H1 (cell line): ENCODE results near the gene ATP8B3. TPM values are rescaled to one million over a fixed set of nuclear protein-coding genes. Genes with fewer than 3 reads are reported as not detected.

Source experiments
- CTCF ChIA-PET: fragments of 300-600 bp; sonication (Branson Sonifier 250); formaldehyde crosslinking; loops from one replicate; lab custom pipeline; 2021; ENCODE audit not compliant: partially characterized antibody; lab: Charles Lee
- POLR2A ChIA-PET: fragments of 300-600 bp; sonication (Branson Sonifier 250); formaldehyde crosslinking; loops from one replicate; lab custom pipeline; 2021; ENCODE audit warnings: inconsistent platforms; ENCODE audit not compliant: partially characterized antibody; lab: Charles Lee
- DNase-seq, 2 experiments: peaks; one replicate each; pipeline versions ENCODE4 v3.0.0 to v3.0.0-alpha.2; 2010 to 2022; ENCODE audit warnings: low spot score in 2 of 2, low read depth in 1 of 2, mixed read lengths in 1 of 2
- FAIRE-seq: peaks from 2 replicates; lab custom pipeline; 2011; peaks lifted over from hg19 to GRCh38; lab: Jason Lieb, UNC
- H2AFZ ChIP-seq: 2 replicates; pipeline ENCODE4 v1.8.1; 2012; ENCODE audit warnings: low read length, inconsistent platforms
- H2AK5ac ChIP-seq: 2 replicates; pipeline ENCODE4 v1.6.1; 2013; ENCODE audit warnings: low read depth, low read length
- H2BK120ac ChIP-seq: replicated peaks from 2 replicates; pipeline ENCODE3; 2013; ENCODE audit warnings: low read depth, low read length, inconsistent platforms
- H2BK12ac ChIP-seq: 2 replicates; pipeline ENCODE4 v1.6.1; 2013; ENCODE audit warnings: low read depth, low read length
- H2BK15ac ChIP-seq: 2 replicates; pipeline ENCODE4 v1.6.1; 2013; ENCODE audit warnings: low read length
- H2BK20ac ChIP-seq: 2 replicates; pipeline ENCODE4 v1.6.1; 2013; ENCODE audit warnings: low read length
- H2BK5ac ChIP-seq: 2 replicates; pipeline ENCODE4 v1.6.1; 2013; ENCODE audit warnings: low read depth, low read length
- H3K14ac ChIP-seq: 2 replicates; pipeline ENCODE4 v1.6.1; 2013; ENCODE audit warnings: inconsistent platforms; ENCODE audit not compliant: insufficient read length
- H3K18ac ChIP-seq: 2 replicates; pipeline ENCODE4 v1.6.1; 2013; ENCODE audit warnings: low read length; ENCODE audit errors: extremely low read depth
- H3K23ac ChIP-seq: 2 replicates; pipeline ENCODE4 v1.6.1; 2013; ENCODE audit warnings: inconsistent platforms; ENCODE audit not compliant: insufficient read length
- H3K23me2 ChIP-seq: 2 replicates; pipeline ENCODE4 v1.6.1; 2013; ENCODE audit warnings: low read depth, low read length
- H3K27ac ChIP-seq: 2 replicates; pipeline ENCODE4 v1.6.1; 2011; ENCODE audit warnings: low read depth, low read length, inconsistent platforms
- H3K27me3 ChIP-seq, 4 experiments: replicated peaks in 1 of 4; 1 replicate in 1 of 4; 2 replicates in 3 of 4; pipeline versions ENCODE4 v1.6.1 to v1.8.1; 2011 to 2013; ENCODE audit warnings: low read length in 3 of 4, mild to moderate bottlenecking in 3 of 4, inconsistent platforms in 2 of 4, mixed read lengths in 2 of 4, moderate library complexity in 1 of 4; ENCODE audit not compliant: control insufficient read depth in 3 of 4, insufficient read depth in 3 of 4; ENCODE audit errors: extremely low read depth in 1 of 4
- H3K36me3 ChIP-seq, 4 experiments: 2 replicates each; pipeline versions ENCODE4 v1.6.1 to v1.8.1; 2011 to 2013; ENCODE audit warnings: mild to moderate bottlenecking in 4 of 4, low read length in 3 of 4, moderate library complexity in 2 of 4, control low read depth in 1 of 4, inconsistent platforms in 1 of 4; ENCODE audit not compliant: insufficient read depth in 4 of 4, control insufficient read depth in 2 of 4
- H3K4ac ChIP-seq: replicated peaks from 2 replicates; pipeline ENCODE3; 2013; ENCODE audit warnings: low read length, low read depth, mixed read lengths, inconsistent platforms; ENCODE audit not compliant: insufficient read length
- H3K4me1 ChIP-seq, 4 experiments: replicated peaks in 1 of 4; 1 replicate in 1 of 4; 2 replicates in 3 of 4; pipeline versions ENCODE4 v1.6.1 to v1.8.1; 2011 to 2013; ENCODE audit warnings: low read length in 3 of 4, inconsistent platforms in 2 of 4, mixed read lengths in 1 of 4; ENCODE audit not compliant: insufficient read depth in 4 of 4, control insufficient read depth in 3 of 4
- H3K4me2 ChIP-seq, 2 experiments: 2 replicates each; pipeline versions ENCODE4 v1.6.1 to v1.8.1; 2011 to 2013; ENCODE audit warnings: low read depth in 2 of 2, low read length in 2 of 2, control low read depth in 1 of 2, inconsistent platforms in 1 of 2, mild to moderate bottlenecking in 1 of 2; ENCODE audit not compliant: insufficient read depth in 1 of 2
- H3K4me3 ChIP-seq, 4 experiments: fragments of 200-600, 300-600 bp in 1 of 4; sonication (generic), shearing (Covaris generic), sonication (Bioruptor Twin) in 1 of 4; 2 replicates each; pipeline versions ENCODE4 v1.5.1 to v1.8.1; 2011 to 2016; ENCODE audit warnings: low read length in 4 of 4, low read depth in 3 of 4, control low read depth in 2 of 4, inconsistent platforms in 2 of 4, mild to moderate bottlenecking in 2 of 4, mixed read lengths in 1 of 4, moderate library complexity in 1 of 4; ENCODE audit not compliant: insufficient read depth in 2 of 4; ENCODE audit errors: extremely low read depth in 1 of 4
- H3K56ac ChIP-seq: replicated peaks from 2 replicates; pipeline ENCODE3; 2013; ENCODE audit warnings: low read depth, mild to moderate bottlenecking, mixed read lengths, low read length, inconsistent platforms; ENCODE audit not compliant: insufficient read length
- H3K79me1 ChIP-seq: 2 replicates; pipeline ENCODE4 v1.6.1; 2013; ENCODE audit warnings: low read depth, low read length, control low read depth
- H3K79me2 ChIP-seq, 2 experiments: 2 replicates each; pipeline versions ENCODE4 v1.6.1 to v1.8.1; 2012 to 2013; ENCODE audit warnings: low read length in 2 of 2, mild to moderate bottlenecking in 2 of 2, inconsistent platforms in 1 of 2; ENCODE audit not compliant: insufficient read depth in 2 of 2, control insufficient read depth in 1 of 2
- H3K9ac ChIP-seq, 4 experiments: replicated peaks in 1 of 4; 1 replicate in 1 of 4; 2 replicates in 3 of 4; pipeline versions ENCODE4 v1.6.1 to v1.8.1; 2011 to 2013; ENCODE audit warnings: low read depth in 3 of 4, low read length in 3 of 4, control low read depth in 2 of 4, mild to moderate bottlenecking in 2 of 4, moderate library complexity in 2 of 4, inconsistent platforms in 1 of 4; ENCODE audit errors: extremely low read depth in 1 of 4
- H3K9me3 ChIP-seq, 2 experiments: 2 replicates each; pipeline versions ENCODE4 v1.6.1 to v1.8.1; 2012 to 2013; ENCODE audit warnings: mild to moderate bottlenecking in 2 of 2, moderate library complexity in 2 of 2, control low read depth in 1 of 2, inconsistent platforms in 1 of 2, low read depth in 1 of 2, low read length in 1 of 2, mixed read lengths in 1 of 2; ENCODE audit not compliant: insufficient read depth in 2 of 2
- H4K20me1 ChIP-seq, 2 experiments: replicated peaks in 1 of 2; 2 replicates each; pipeline versions ENCODE3 to v1.8.1; 2011 to 2013; ENCODE audit warnings: inconsistent platforms in 2 of 2, low read length in 2 of 2, mild to moderate bottlenecking in 1 of 2; ENCODE audit not compliant: insufficient read depth in 2 of 2, control insufficient read depth in 1 of 2
- H4K5ac ChIP-seq: 2 replicates; pipeline ENCODE4 v1.6.1; 2013; ENCODE audit warnings: low read length, low read depth, mixed read lengths, inconsistent platforms; ENCODE audit not compliant: insufficient read length
- H4K8ac ChIP-seq: 2 replicates; pipeline ENCODE4 v1.8.0; 2013; ENCODE audit warnings: mild to moderate bottlenecking, moderate library complexity, low read length, inconsistent platforms; ENCODE audit not compliant: insufficient read depth; ENCODE audit errors: extremely low read depth
- H4K91ac ChIP-seq: replicated peaks from 2 replicates; pipeline ENCODE3; 2013; ENCODE audit warnings: low read length, mixed read lengths, inconsistent platforms; ENCODE audit not compliant: insufficient read length
- BCL11A ChIP-seq, 2 experiments: IDR thresholded peaks; one replicate each; pipeline ENCODE4 v1.6.1; 2011; ENCODE audit warnings: low read depth in 2 of 2, low read length in 2 of 2, mild to moderate bottlenecking in 2 of 2
- CTBP2 ChIP-seq: IDR thresholded peaks from 2 replicates; pipeline ENCODE4 v1.7.0; 2011; ENCODE audit warnings: borderline replicate concordance, mild to moderate bottlenecking, moderate library complexity, mixed read lengths, low read length; ENCODE audit not compliant: insufficient read depth, insufficient read length
- EZH2 ChIP-seq: fragments of 200-600 bp; sonication (generic); IDR thresholded peaks from 2 replicates; pipeline ENCODE4 v1.7.1; 2012; ENCODE audit warnings: low read depth, mild to moderate bottlenecking, moderate library complexity, low read length, inconsistent platforms; ENCODE audit not compliant: severe bottlenecking
- MAX ChIP-seq: IDR thresholded peaks from 2 replicates; pipeline ENCODE4 v1.6.1; 2012; ENCODE audit warnings: inconsistent platforms
- RNF2 ChIP-seq: fragments of 200-900, 300-1000 bp; sonication (generic); IDR thresholded peaks from 2 replicates; pipeline ENCODE4 v1.7.1; 2016; ENCODE audit warnings: borderline replicate concordance, low read depth, mild to moderate bottlenecking, antibody characterized with exemption, low read length; ENCODE audit not compliant: poor library complexity, severe bottlenecking; ENCODE audit errors: missing control alignments
- SUZ12 ChIP-seq: fragments of 200-600 bp; sonication (generic); IDR thresholded peaks from 2 replicates; pipeline ENCODE4 v1.6.1; 2012; ENCODE audit warnings: mild to moderate bottlenecking, inconsistent platforms, low read length, moderate library complexity, mixed read lengths
- WGBS, 2 experiments: shearing (Covaris generic) in 1 of 2; methylation state at CpG; one replicate each; pipeline versions ENCODE4 v1.1.6 to v1.1.7; 2013 to 2015; ENCODE audit warnings: low lambda C conversion rate in 2 of 2, mixed read lengths in 2 of 2, inconsistent platforms in 1 of 2, low coverage in 1 of 2, missing lambda C conversion rate in 1 of 2; ENCODE audit not compliant: insufficient replicate concordance in 2 of 2, insufficient coverage in 1 of 2, insufficient read length in 1 of 2; ENCODE audit errors: extremely low coverage in 1 of 2, missing lambda C conversion rate in 1 of 2; 5-methylcytosine and 5-hydroxymethylcytosine counted together
- polyA plus RNA-seq, 7 experiments: library from polyadenylated mRNA; depleted of rRNA in 3 of 7; stranded (reverse) in 5 of 7; unstranded in 2 of 7; fragments of >200 nt in 5 of 7; fragments of 200-250 nt in 2 of 7; gene quantifications; 1 replicate in 5 of 7; 2 replicates in 1 of 7; 4 replicates in 1 of 7; pipeline versions ENCODE4 v1.2.1 to v1.2.3, GENCODE V29; 2011 to 2013; ENCODE audit warnings: missing spikeins in 2 of 7, mixed read lengths in 2 of 7
- total RNA-seq: library from RNA; stranded (reverse); fragmentation: NEBNext Ultra II Directional; extraction: Animal tissue kit (Norgen Biotek cat#: 25700); gene quantifications from 2 replicates; pipeline ENCODE4 v1.2.1, GENCODE V29; 2021

ATP8B3 gene
- total and polyA plus RNA-seq, 2 of the 8 experiments (the other 6 are each of a cell fraction or from before 2014, with no cell fraction given) = 4.1 to 9.3 TPM

- Histone ChIP-seq H3K79me2 (no peaks in the 10 kb centered on the region), H3K36me3 (peaks cover 0 to 7% (median 0%) of the 10 kb centered on the region in 4 experiments; a peak in 1 of 8 replicates), H2BK12ac (no peak overlapping the region), H3K9me3 (peaks cover 0 to 3% of the 10 kb centered on the region in 2 experiments; a peak in 2 of 4 replicates), H3K9ac (no peak overlapping the region), H2BK5ac (peak overlapping the region; percentile 16; the same call in 1 of the 2 replicates), H3K23me2 (peaks cover 3% of the 10 kb centered on the region; the same call in 1 of the 2 replicates), H3K79me1 (no peaks in the 10 kb centered on the region), H2BK20ac (no peak overlapping the region), H4K5ac (no peak overlapping the region), H2BK120ac (no peak overlapping the region), H3K23ac (no peak overlapping the region), H3K4ac (no peak overlapping the region), H2AFZ (no peak overlapping the region), H3K56ac (no peak overlapping the region), H4K91ac (no peak overlapping the region), H3K4me2 (0 out of 4 replicates have a peak overlapping the region, but pooled peaks of 1 of the 2 experiments have one; percentile 12), H3K27ac (no peak overlapping the region), H3K27me3 (peaks cover 97 to 100% (median 99%) of the 10 kb centered on the region in 4 experiments), H3K4me3 (no peak overlapping the region), H3K18ac (no peak overlapping the region; the same call in 1 of the 2 replicates), H3K14ac (no peak overlapping the region), H3K4me1 (peaks cover 0 to 20% (median 13%) of the 10 kb centered on the region in 4 experiments; a peak in 6 of 7 replicates), H2AK5ac (peak overlapping the region; percentile 82; the same call in 1 of the 2 replicates), H4K8ac (no peak overlapping the region), H4K20me1 (peaks cover 5 to 36% of the 10 kb centered on the region in 2 experiments), H2BK15ac (no peak overlapping the region)
- 21% methylated on average over 23 of the region's 56 CpGs; no CpG with 5 or more reads in 1 of the 2 experiments for WGBS, 2 experiments
- FAIRE-seq (no peak), DNase-seq (peak in 1 of 2 experiments; percentile 53)
- TF ChIP-seq SUZ12 (peak; percentile 95), EZH2 (peak; percentile 97), RNF2 (peak; percentile 54), CTBP2 (no peak), MAX (peak; percentile 44; the same call in 1 of the 2 replicates), BCL11A (IDR thresholded peaks at IDR 0.05; ENCODE audit: low read depth in 2 of 2, low read length in 2 of 2) (no peak)
- ChIA-PET CTCF (interaction anchor here (0.8 to 3.7 kb wide), 4 partner anchors 11 to 91 kb away, joined by 3 to 22 read pairs (median 4); no protein-coding TSS in a partner anchor), POLR2A (interaction anchor here (0.6 to 3.4 kb wide), 6 partner anchors 14 to 261 kb away, joined by 3 to 21 read pairs (median 3); no protein-coding TSS in a partner anchor)
These were observed 49.6 kb downstream of the ATP8B3 start for GRCh38 chr19:1762243-1763117.
